Effector memory CD8-positive, alpha-beta T cell (primary cell): ENCODE data around the gene CCND2.
"Not testable (repeated sequence)": the region's sequence is repeated elsewhere in the genome, so short reads cannot be mapped to it uniquely, and the experiment has no call there.

Experiments
- ATAC-seq: fragments of 150-1000 bp; cut with Tn5 transposase; replicated peaks from 2 replicates; pipeline ENCODE4 v1.10.0; 2021; ENCODE audit warnings: mild to moderate bottlenecking, moderate library complexity
- DNase-seq, 3 experiments: peaks; one replicate each; pipeline ENCODE4 v3.0.0; 2021
- H3K27ac Mint-ChIP-seq, 2 donors: one replicate each; pipeline ENCODE4 v1.8.0; 2022; ENCODE audit warnings: mild to moderate bottlenecking in 2 of 2, mixed read lengths in 2 of 2, moderate library complexity in 2 of 2
- H3K27me3 Mint-ChIP-seq, 2 donors: one replicate each; pipeline ENCODE4 v1.8.0; 2022; ENCODE audit warnings: mixed read lengths in 2 of 2
- H3K36me3 Mint-ChIP-seq: one replicate; pipeline ENCODE4 v1.8.0; 2022; ENCODE audit warnings: mild to moderate bottlenecking, moderate library complexity, mixed read lengths; ENCODE audit not compliant: insufficient read depth
- H3K4me1 Mint-ChIP-seq, 2 donors: one replicate each; pipeline ENCODE4 v1.8.0; 2022; ENCODE audit warnings: low read depth in 2 of 2, mixed read lengths in 2 of 2
- H3K4me3 Mint-ChIP-seq, 2 donors: one replicate each; pipeline ENCODE4 v1.8.0; 2022; ENCODE audit warnings: mild to moderate bottlenecking in 2 of 2, mixed read lengths in 2 of 2, moderate library complexity in 2 of 2
- H3K9me3 Mint-ChIP-seq, 2 donors: one replicate each; pipeline ENCODE4 v1.8.0; 2022; ENCODE audit warnings: mixed read lengths in 2 of 2

The CCND2 gene

GRCh38 chr12:4243491-4244100 is 30.0 kb upstream of the CCND2 start:
- not testable (repeated sequence) for H3K36me3 Mint-ChIP-seq, ATAC-seq, H3K4me3 Mint-ChIP-seq, H3K4me1 Mint-ChIP-seq, DNase-seq, H3K27ac Mint-ChIP-seq, H3K9me3 Mint-ChIP-seq
- H3K27me3 Mint-ChIP-seq = peaks cover 17 to 50% of the 10 kb centered on the region in 2 donors

- ATAC-seq (no peak), DNase-seq (no peak)
- Mint-ChIP-seq H3K27ac (peak overlapping the region in 1 of 2 donors; percentile 32), H3K9me3 (no peaks in the 10 kb centered on the region), H3K4me1 (peaks cover 0 to 2% of the 10 kb centered on the region in 2 donors), H3K36me3 (no peaks in the 10 kb centered on the region), H3K4me3 (no peak overlapping the region), H3K27me3 (peaks cover 17 to 50% of the 10 kb centered on the region in 2 donors)
Measured at GRCh38 chr12:4244868-4245267, 28.7 kb upstream of the CCND2 start.

- no peak overlapping the region for H3K4me3 Mint-ChIP-seq
- no peak overlapping the region for H3K27ac Mint-ChIP-seq
- ATAC-seq (no peak), DNase-seq (no peak)
- peaks cover 17 to 50% of the 10 kb centered on the region in 2 donors for H3K27me3 Mint-ChIP-seq
- peaks cover 0 to 2% of the 10 kb centered on the region in 2 donors for H3K4me1 Mint-ChIP-seq
- H3K36me3 Mint-ChIP-seq = no peaks in the 10 kb centered on the region
- no peaks in the 10 kb centered on the region for H3K9me3 Mint-ChIP-seq
Measured at GRCh38 chr12:4245446-4245845, 28.1 kb upstream of the CCND2 start.

- Mint-ChIP-seq H3K4me1 (peaks cover 0 to 6% of the 10 kb centered on the region in 2 donors), H3K4me3 (no peak overlapping the region), H3K27ac (no peak overlapping the region), H3K36me3 (no peaks in the 10 kb centered on the region), H3K27me3 (peaks cover 17 to 45% of the 10 kb centered on the region in 2 donors), H3K9me3 (no peaks in the 10 kb centered on the region)
- no peak for ATAC-seq
- no peak for DNase-seq
Measured at GRCh38 chr12:4246116-4246515, 27.4 kb upstream of the CCND2 start.

- H3K36me3 Mint-ChIP-seq = peaks cover 3% of the 10 kb centered on the region
- H3K27me3 Mint-ChIP-seq = peaks cover 6 to 17% of the 10 kb centered on the region in 2 donors
- ATAC-seq (no peak), DNase-seq (no peak)
- peaks cover 4 to 7% of the 10 kb centered on the region in 2 donors for H3K4me1 Mint-ChIP-seq
- H3K4me3 Mint-ChIP-seq = no peak overlapping the region
- no peaks in the 10 kb centered on the region for H3K9me3 Mint-ChIP-seq
- H3K27ac Mint-ChIP-seq = peak overlapping the region in 1 of 2 donors; percentile 16
Measured at GRCh38 chr12:4250691-4251090, 22.9 kb upstream of the CCND2 start.

GRCh38 chr12:4251216-4251891 is 22.2 kb upstream of the CCND2 start:
- ATAC-seq (peak; percentile 99), DNase-seq (peak in 1 of 3 experiments; percentile 17)
- Mint-ChIP-seq H3K4me3 (no peak overlapping the region), H3K9me3 (no peaks in the 10 kb centered on the region), H3K4me1 (peaks cover 4 to 7% of the 10 kb centered on the region in 2 donors), H3K36me3 (peaks cover 3% of the 10 kb centered on the region), H3K27me3 (peaks cover 6 to 17% of the 10 kb centered on the region in 2 donors), H3K27ac (peak overlapping the region in 1 of 2 donors; percentile 16)

- Mint-ChIP-seq H3K9me3 (no peaks in the 10 kb centered on the region), H3K27me3 (peaks cover 6 to 17% of the 10 kb centered on the region in 2 donors), H3K36me3 (peaks cover 3% of the 10 kb centered on the region), H3K4me1 (peaks cover 4 to 7% of the 10 kb centered on the region in 2 donors), H3K27ac (no peak overlapping the region), H3K4me3 (no peak overlapping the region)
- no peak for ATAC-seq
- no peak for DNase-seq
Measured at GRCh38 chr12:4251967-4252366, 21.6 kb upstream of the CCND2 start.

GRCh38 chr12:4252601-4253000 is 21.0 kb upstream of the CCND2 start:
- peaks cover 4 to 7% of the 10 kb centered on the region in 2 donors for H3K4me1 Mint-ChIP-seq
- no peak overlapping the region for H3K27ac Mint-ChIP-seq
- H3K4me3 Mint-ChIP-seq = no peak overlapping the region
- no peaks in the 10 kb centered on the region for H3K9me3 Mint-ChIP-seq
- no peak for ATAC-seq
- no peak for DNase-seq
- peaks cover 6 to 17% of the 10 kb centered on the region in 2 donors for H3K27me3 Mint-ChIP-seq
- peaks cover 3% of the 10 kb centered on the region for H3K36me3 Mint-ChIP-seq

- no peak for DNase-seq
- peaks cover 6 to 17% of the 10 kb centered on the region in 2 donors for H3K27me3 Mint-ChIP-seq
- no peak overlapping the region for H3K27ac Mint-ChIP-seq
- H3K4me3 Mint-ChIP-seq = no peak overlapping the region
- H3K9me3 Mint-ChIP-seq = no peaks in the 10 kb centered on the region
- H3K4me1 Mint-ChIP-seq = peaks cover 2 to 3% of the 10 kb centered on the region in 2 donors
- H3K36me3 Mint-ChIP-seq = peaks cover 3% of the 10 kb centered on the region
- ATAC-seq = no peak
Measured at GRCh38 chr12:4256043-4256826, 17.3 kb upstream of the CCND2 start.

GRCh38 chr12:4257442-4257841 is 16.1 kb upstream of the CCND2 start:
- no peak for DNase-seq
- ATAC-seq = no peak

GRCh38 chr12:4259099-4259498 is 14.5 kb upstream of the CCND2 start:
- Mint-ChIP-seq H3K9me3 (no peaks in the 10 kb centered on the region), H3K27me3 (no peaks in the 10 kb centered on the region), H3K4me3 (no peak overlapping the region), H3K36me3 (no peaks in the 10 kb centered on the region), H3K4me1 (no peaks in the 10 kb centered on the region), H3K27ac (no peak overlapping the region)
- ATAC-seq (no peak), DNase-seq (no peak)

More at GRCh38 chr12:4257442-4257841, 16.1 kb upstream of the CCND2 start:
- Mint-ChIP-seq H3K36me3 (peaks cover 3% of the 10 kb centered on the region), H3K4me1 (no peaks in the 10 kb centered on the region), H3K27ac (no peak overlapping the region), H3K4me3 (no peak overlapping the region), H3K27me3 (peaks cover 6 to 16% of the 10 kb centered on the region in 2 donors), H3K9me3 (no peaks in the 10 kb centered on the region)

GRCh38 chr12:4261655-4262054 is 11.9 kb upstream of the CCND2 start:
- no peak for ATAC-seq

GRCh38 chr12:4265280-4265679 is 8.3 kb upstream of the CCND2 start:
- Mint-ChIP-seq H3K4me1 (peaks cover 11 to 12% of the 10 kb centered on the region in 2 donors), H3K4me3 (no peak overlapping the region), H3K27me3 (peaks cover 0 to 9% of the 10 kb centered on the region in 2 donors), H3K9me3 (no peaks in the 10 kb centered on the region), H3K36me3 (peaks cover 15% of the 10 kb centered on the region), H3K27ac (no peak overlapping the region)
- ATAC-seq = no peak
- no peak for DNase-seq

More at GRCh38 chr12:4261655-4262054, 11.9 kb upstream of the CCND2 start:
- no peak for DNase-seq
- Mint-ChIP-seq H3K4me3 (no peak overlapping the region), H3K27me3 (no peaks in the 10 kb centered on the region), H3K36me3 (no peaks in the 10 kb centered on the region), H3K4me1 (no peaks in the 10 kb centered on the region), H3K27ac (no peak overlapping the region), H3K9me3 (no peaks in the 10 kb centered on the region)
